ENCODE results near the gene MAPK8IP3.

DNA sequence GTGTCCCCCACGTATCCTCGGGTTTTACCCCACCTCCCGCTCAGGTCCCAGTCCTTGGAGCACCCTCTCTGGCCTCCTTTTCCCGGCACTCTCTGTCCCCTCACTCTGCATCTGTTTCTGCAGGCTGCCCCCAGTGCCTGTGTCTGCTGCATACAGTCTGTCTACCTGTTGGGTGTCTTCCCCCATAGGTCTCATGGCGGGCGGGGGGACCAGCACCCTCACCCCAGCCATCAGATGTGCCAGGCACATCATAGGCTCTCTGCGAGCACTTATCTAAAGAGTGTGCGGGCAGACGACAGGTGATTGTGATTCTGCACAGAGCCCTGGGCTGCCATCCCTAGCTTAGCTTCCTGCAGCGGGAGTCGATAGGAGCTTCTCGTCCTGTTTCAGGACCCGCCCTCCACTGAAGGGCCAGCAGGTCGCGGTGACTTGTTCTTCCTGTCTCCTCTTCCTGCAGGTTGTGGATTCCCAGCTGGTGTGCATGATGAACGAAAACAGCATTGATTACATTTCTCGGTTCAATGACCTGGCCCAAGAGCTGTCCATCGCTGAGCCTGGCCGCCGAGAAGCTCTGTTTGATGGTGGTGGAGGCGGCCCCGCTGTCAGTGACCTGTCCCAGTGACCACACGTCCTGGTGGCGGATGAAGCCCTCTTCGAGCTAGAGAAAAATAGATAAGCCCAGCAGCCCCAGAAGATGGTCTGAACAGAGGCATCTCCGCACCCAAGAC is 32.4 kb upstream of the MAPK8IP3 start:
- TF ChIP-seq, protein P1, sequence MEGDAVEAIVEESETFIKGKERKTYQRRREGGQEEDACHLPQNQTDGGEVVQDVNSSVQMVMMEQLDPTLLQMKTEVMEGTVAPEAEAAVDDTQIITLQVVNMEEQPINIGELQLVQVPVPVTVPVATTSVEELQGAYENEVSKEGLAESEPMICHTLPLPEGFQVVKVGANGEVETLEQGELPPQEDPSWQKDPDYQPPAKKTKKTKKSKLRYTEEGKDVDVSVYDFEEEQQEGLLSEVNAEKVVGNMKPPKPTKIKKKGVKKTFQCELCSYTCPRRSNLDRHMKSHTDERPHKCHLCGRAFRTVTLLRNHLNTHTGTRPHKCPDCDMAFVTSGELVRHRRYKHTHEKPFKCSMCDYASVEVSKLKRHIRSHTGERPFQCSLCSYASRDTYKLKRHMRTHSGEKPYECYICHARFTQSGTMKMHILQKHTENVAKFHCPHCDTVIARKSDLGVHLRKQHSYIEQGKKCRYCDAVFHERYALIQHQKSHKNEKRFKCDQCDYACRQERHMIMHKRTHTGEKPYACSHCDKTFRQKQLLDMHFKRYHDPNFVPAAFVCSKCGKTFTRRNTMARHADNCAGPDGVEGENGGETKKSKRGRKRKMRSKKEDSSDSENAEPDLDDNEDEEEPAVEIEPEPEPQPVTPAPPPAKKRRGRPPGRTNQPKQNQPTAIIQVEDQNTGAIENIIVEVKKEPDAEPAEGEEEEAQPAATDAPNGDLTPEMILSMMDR (IDR thresholded peaks at IDR 0.05): no peak
- no peak for TF ChIP-seq POLR2AphosphoS5 (IDR thresholded peaks at IDR 0.05; ENCODE audit: insufficient read depth in 1 of 2, low read depth in 1 of 2)
- TF ChIP-seq POLR2A (IDR thresholded peaks at IDR 0.05): no peak
